Prostate gland (tissue), 2 donors: Measurements from ENCODE around the gene PLCD3. TPM values are rescaled to one million over a fixed set of nuclear protein-coding genes. Genes with fewer than 3 reads are reported as not detected.

Source experiments
- DNase-seq: peaks from one replicate; pipeline ENCODE4 v3.0.0-alpha.2; 2019; ENCODE audit warnings: low spot score
- H3K27ac ChIP-seq, 2 donors: fragments of 200-600 bp; sonication (generic); 2 replicates each; pipeline ENCODE4 v1.5.1; 2017 to 2019
- H3K27me3 ChIP-seq: fragments of 200-600 bp; sonication (generic); replicated peaks from 2 replicates; pipeline ENCODE4 v1.5.1; 2019; ENCODE audit not compliant: insufficient read depth
- H3K36me3 ChIP-seq, 2 donors: fragments of 200-600 bp; sonication (generic); 1 replicate in 1 of 2; 2 replicates in 1 of 2; pipeline versions ENCODE4 v1.5.1 to v1.8.1; 2017 to 2019
- H3K4me1 ChIP-seq: fragments of 200-600 bp; sonication (generic); replicated peaks from 2 replicates; pipeline ENCODE4 v1.5.1; 2019
- H3K4me3 ChIP-seq, 2 donors: fragments of 200-600 bp; sonication (generic); 2 replicates each; pipeline ENCODE4 v1.5.1; 2017 to 2019
- H3K9me3 ChIP-seq: fragments of 200-600 bp; sonication (generic); 2 replicates; pipeline ENCODE4 v1.5.1; 2017
- CTCF ChIP-seq, 4 experiments: fragments of 200-600 bp in 2 of 4; fragments of 450-650 bp in 2 of 4; sonication (generic) in 2 of 4; IDR thresholded peaks; 1 replicate in 3 of 4; 2 replicates in 1 of 4; pipeline ENCODE4 v1.5.1; 2016 to 2019; ENCODE audit warnings: antibody characterized with exemption in 4 of 4, mild to moderate bottlenecking in 2 of 4, moderate library complexity in 2 of 4
- POLR2A ChIP-seq: fragments of 450-650 bp; IDR thresholded peaks from one replicate; pipeline ENCODE4 v1.6.1; 2016; ENCODE audit warnings: antibody characterized with exemption, mild to moderate bottlenecking
- POLR2AphosphoS5 ChIP-seq: sonication (generic); formaldehyde crosslinking; IDR thresholded peaks from one replicate; pipeline ENCODE4 v1.6.1; 2017; ENCODE audit warnings: antibody characterized with exemption
- WGBS: methylation state at CpG from one replicate; pipeline ENCODE4 v1.1.5; 2018; 5-methylcytosine and 5-hydroxymethylcytosine counted together
- intact Hi-C: fragments of 100-400 bp; cut with DNase I; formaldehyde crosslinking; loops from one replicate; pipeline ENCODE4 v1.14.2; 2022
- total RNA-seq, 2 donors: library from RNA; depleted of rRNA; stranded (reverse); fragments of >200 nt; gene quantifications; one replicate each; pipeline ENCODE4 v1.1.0, GENCODE V29; 2016

The PLCD3 gene
- 100 to 1,000 TPM in 1 of 2 donors, 10 to 100 TPM in 1; 34.7 to 154 TPM for total RNA-seq

- H3K4me3 ChIP-seq: peak within 1 kb of the TSS; percentile 58 to 86
- H3K36me3 ChIP-seq: no peaks in the 10 kb centered on the region
- no peaks in the 10 kb centered on the region for H3K9me3 ChIP-seq
- peaks cover 11% of the 10 kb centered on the region for H3K4me1 ChIP-seq
- WGBS: 0% methylated on average over 5 of the region's 36 CpGs
- DNase-seq: no peak
- peak within 1 kb of the TSS; percentile 97 to 98 for H3K27ac ChIP-seq
- intact Hi-C loops: loop anchor here (2.0 to 5.0 kb wide), 3 partner anchors 40 to 355 kb away; no protein-coding TSS in a partner anchor
- no peaks in the 10 kb centered on the region for H3K27me3 ChIP-seq
- TF ChIP-seq POLR2AphosphoS5 (no peak), POLR2A (no peak), CTCF (IDR thresholded peaks at IDR 0.05) (no peak)
Observed at GRCh38 chr17:45132320-45132571, at the start of gene PLCD3. PLCD3 (minus strand) TSS chr17:45132515; CDS start chr17:45132410, 105 bp downstream.

DNA sequence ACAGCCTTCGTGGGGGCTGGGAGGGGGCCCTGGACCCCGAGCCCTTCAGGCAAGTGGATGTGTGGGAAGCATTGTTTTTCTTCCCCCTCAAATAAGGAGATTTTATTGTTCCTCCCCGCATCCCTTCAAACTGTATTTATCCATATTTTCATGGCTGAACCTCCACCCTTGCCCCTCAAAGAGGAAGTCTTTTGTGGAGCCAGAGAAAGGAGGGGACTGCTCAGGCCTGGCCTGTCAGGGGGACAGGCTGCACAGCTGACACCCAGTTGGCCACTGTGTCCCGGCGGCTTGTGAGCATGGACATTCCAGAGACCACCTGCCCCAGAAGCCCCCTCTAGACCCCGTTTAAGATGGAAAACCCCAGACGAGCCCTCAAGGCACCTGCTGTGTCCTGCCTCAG lies 45.2 kb upstream of the PLCD3 start:
- WGBS: 82% methylated on average over 7 of the region's 7 CpGs
- intact Hi-C loops: no loop called here
- no peaks in the 10 kb centered on the region for H3K9me3 ChIP-seq
- TF ChIP-seq POLR2AphosphoS5 (no peak), POLR2A (no peak), CTCF (IDR thresholded peaks at IDR 0.05) (no peak)
- DNase-seq: no peak
- no peaks in the 10 kb centered on the region for H3K4me1 ChIP-seq
- no peaks in the 10 kb centered on the region for H3K36me3 ChIP-seq
- no peak overlapping the region for H3K27ac ChIP-seq
- H3K4me3 ChIP-seq: no peak overlapping the region
- H3K27me3 ChIP-seq: no peaks in the 10 kb centered on the region

GRCh38 chr17:45175759-45176115 lies 43.4 kb upstream of the PLCD3 start:
- WGBS: 60% methylated on average over 3 of the region's 3 CpGs
- no peaks in the 10 kb centered on the region for H3K9me3 ChIP-seq
- TF ChIP-seq CTCF (IDR thresholded peaks at IDR 0.05) (no peak), POLR2AphosphoS5 (no peak)
- no peaks in the 10 kb centered on the region for H3K27me3 ChIP-seq
- H3K4me3 ChIP-seq: no peak overlapping the region
- H3K27ac ChIP-seq: peak overlapping the region; percentile 52 to 58
- H3K4me1 ChIP-seq: peaks cover 8% of the 10 kb centered on the region
- intact Hi-C loops: no loop called here
- no peaks in the 10 kb centered on the region for H3K36me3 ChIP-seq
- no peak for DNase-seq

- peak; percentile 54 for DNase-seq
- Histone ChIP-seq H3K9me3 (no peaks in the 10 kb centered on the region), H3K36me3 (no peaks in the 10 kb centered on the region), H3K27ac (peak overlapping the region; percentile 82 to 84), H3K27me3 (no peaks in the 10 kb centered on the region), H3K4me1 (peaks cover 8% of the 10 kb centered on the region), H3K4me3 (peak overlapping the region in 1 of 2 donors; percentile 23)
- intact Hi-C loops: no loop called here
- 20% methylated on average over 10 of the region's 10 CpGs for whole genome bisulfite sequencing
- TF ChIP-seq POLR2AphosphoS5 (peak; percentile 37), POLR2A (peak; percentile 33), CTCF (IDR thresholded peaks at IDR 0.05) (peak in 1 of 4 experiments; percentile 14)
Observed at GRCh38 chr17:45172541-45173286, 40.4 kb upstream of the PLCD3 start.

- peaks cover 8% of the 10 kb centered on the region for H3K4me1 ChIP-seq
- no peak overlapping the region for H3K4me3 ChIP-seq
- H3K27ac ChIP-seq: peak overlapping the region; percentile 82 to 84
- H3K9me3 ChIP-seq: no peaks in the 10 kb centered on the region
- DNase-seq: no peak
- H3K27me3 ChIP-seq: no peaks in the 10 kb centered on the region
- TF ChIP-seq POLR2AphosphoS5 (no peak), CTCF (IDR thresholded peaks at IDR 0.05) (no peak), POLR2A (no peak)
- intact Hi-C loops: no loop called here
- no peaks in the 10 kb centered on the region for H3K36me3 ChIP-seq
- 33% methylated on average over 5 of the region's 5 CpGs for WGBS
Observed at GRCh38 chr17:45172232-45172540, 39.9 kb upstream of the PLCD3 start.
